Muscle layer of colon (tissue), 2 donors: Measurements from ENCODE around the gene COL6A1.
"Not testable (repeated sequence)": the region's sequence is repeated elsewhere in the genome, so short reads cannot be mapped to it uniquely, and the experiment has no call there.

Experiments used
- H3K27ac ChIP-seq: one replicate; pipeline ENCODE4 v1.7.0; 2013; ENCODE audit warnings: low read depth, mild to moderate bottlenecking, low read length, moderate library complexity
- H3K27me3 ChIP-seq, 2 donors: one replicate each; pipeline ENCODE4 v1.7.0; 2013; ENCODE audit warnings: low read length in 2 of 2, mild to moderate bottlenecking in 2 of 2; ENCODE audit not compliant: insufficient read depth in 2 of 2, control insufficient read depth in 1 of 2
- H3K36me3 ChIP-seq: one replicate; pipeline ENCODE4 v1.7.0; 2013; ENCODE audit warnings: mild to moderate bottlenecking, low read length; ENCODE audit not compliant: insufficient read depth
- H3K4me1 ChIP-seq: one replicate; pipeline ENCODE4 v1.7.0; 2013; ENCODE audit warnings: mild to moderate bottlenecking, low read length; ENCODE audit not compliant: insufficient read depth
- H3K4me3 ChIP-seq, 2 donors: one replicate each; pipeline ENCODE4 v1.7.0; 2013; ENCODE audit warnings: low read length in 2 of 2, low read depth in 1 of 2, mild to moderate bottlenecking in 1 of 2, moderate library complexity in 1 of 2
- H3K9ac ChIP-seq: one replicate; pipeline ENCODE4 v1.7.0; 2013; ENCODE audit warnings: low read length
- H3K9me3 ChIP-seq: one replicate; pipeline ENCODE4 v1.7.0; 2013; ENCODE audit warnings: mild to moderate bottlenecking, low read length
- donor health status: abdominal sarcoma.
- donor health status: Adenocarcinoma of cecum.

COL6A1 gene

GRCh38 chr21:45948576-45949141, 32.9 kb upstream of the COL6A1 start:
- H3K27ac ChIP-seq: no peak overlapping the region
- H3K9me3 ChIP-seq: no peaks in the 10 kb centered on the region

GRCh38 chr21:45949928-45950739, 31.4 kb upstream of the COL6A1 start:
- H3K9ac ChIP-seq: no peak overlapping the region
- no peak overlapping the region for H3K4me3 ChIP-seq
- no peaks in the 10 kb centered on the region for H3K27me3 ChIP-seq
- peaks cover 36% of the 10 kb centered on the region for H3K4me1 ChIP-seq
- H3K36me3 ChIP-seq: no peaks in the 10 kb centered on the region
- no peaks in the 10 kb centered on the region for H3K9me3 ChIP-seq
- H3K27ac ChIP-seq: peak overlapping the region; percentile 21

More at GRCh38 chr21:45948576-45949141, 32.9 kb upstream of the COL6A1 start:
- peaks cover 27% of the 10 kb centered on the region for H3K4me1 ChIP-seq
- H3K27me3 ChIP-seq: no peaks in the 10 kb centered on the region
- no peaks in the 10 kb centered on the region for H3K36me3 ChIP-seq
- H3K9ac ChIP-seq: no peak overlapping the region
- H3K4me3 ChIP-seq: no peak overlapping the region

GRCh38 chr21:45950740-45951515, 30.6 kb upstream of the COL6A1 start:
- H3K27ac ChIP-seq: peak overlapping the region; percentile 72
- no peaks in the 10 kb centered on the region for H3K27me3 ChIP-seq
- peaks cover 36% of the 10 kb centered on the region for H3K4me1 ChIP-seq
- H3K9ac ChIP-seq: no peak overlapping the region
- no peaks in the 10 kb centered on the region for H3K9me3 ChIP-seq
- H3K36me3 ChIP-seq: no peaks in the 10 kb centered on the region
- H3K4me3 ChIP-seq: no peak overlapping the region

- H3K4me3 ChIP-seq: no peak overlapping the region
- no peaks in the 10 kb centered on the region for H3K36me3 ChIP-seq
- peak overlapping the region; percentile 72 for H3K27ac ChIP-seq
- no peaks in the 10 kb centered on the region for H3K9me3 ChIP-seq
- H3K9ac ChIP-seq: no peak overlapping the region
- H3K4me1 ChIP-seq: peaks cover 36% of the 10 kb centered on the region
- no peaks in the 10 kb centered on the region for H3K27me3 ChIP-seq
These were observed 29.9 kb upstream of the COL6A1 start for GRCh38 chr21:45951676-45952075.

- Histone ChIP-seq H3K27ac (peak overlapping the region; percentile 81), H3K4me1 (peaks cover 36% of the 10 kb centered on the region)
- H3K36me3 ChIP-seq, H3K27me3 ChIP-seq, H3K9me3 ChIP-seq, H3K9ac ChIP-seq, H3K4me3 ChIP-seq: not testable (repeated sequence)
These were observed 29.0 kb upstream of the COL6A1 start for GRCh38 chr21:45952527-45952926.

- no peaks in the 10 kb centered on the region for H3K27me3 ChIP-seq
- H3K36me3 ChIP-seq: no peaks in the 10 kb centered on the region
- no peak overlapping the region for H3K9ac ChIP-seq
- H3K4me1 ChIP-seq: peaks cover 36% of the 10 kb centered on the region
- no peaks in the 10 kb centered on the region for H3K9me3 ChIP-seq
- no peak overlapping the region for H3K4me3 ChIP-seq
- H3K27ac ChIP-seq: peak overlapping the region; percentile 81
These were observed 28.6 kb upstream of the COL6A1 start for GRCh38 chr21:45952974-45953373.

- Histone ChIP-seq H3K9me3 (no peaks in the 10 kb centered on the region), H3K4me3 (no peak overlapping the region), H3K4me1 (peaks cover 40% of the 10 kb centered on the region), H3K27me3 (no peaks in the 10 kb centered on the region), H3K27ac (peak overlapping the region; percentile 81), H3K36me3 (no peaks in the 10 kb centered on the region), H3K9ac (peak overlapping the region; percentile 58)
These were observed 27.3 kb upstream of the COL6A1 start for GRCh38 chr21:45954261-45954660.

- Histone ChIP-seq H3K27me3 (no peaks in the 10 kb centered on the region), H3K36me3 (no peaks in the 10 kb centered on the region), H3K9me3 (no peaks in the 10 kb centered on the region), H3K9ac (no peak overlapping the region), H3K4me1 (peaks cover 38% of the 10 kb centered on the region), H3K27ac (peak overlapping the region; percentile 81), H3K4me3 (no peak overlapping the region)
These were observed 26.6 kb upstream of the COL6A1 start for GRCh38 chr21:45954921-45955320.

- Histone ChIP-seq H3K4me1 (peaks cover 23% of the 10 kb centered on the region), H3K4me3 (no peak overlapping the region), H3K27ac (no peak overlapping the region)
These were observed 24.0 kb upstream of the COL6A1 start for GRCh38 chr21:45957551-45957950.

GRCh38 chr21:45957981-45958600, 23.5 kb upstream of the COL6A1 start:
- Histone ChIP-seq H3K36me3 (no peaks in the 10 kb centered on the region), H3K27me3 (no peaks in the 10 kb centered on the region), H3K4me1 (peaks cover 19% of the 10 kb centered on the region), H3K9ac (no peak overlapping the region), H3K9me3 (no peaks in the 10 kb centered on the region), H3K4me3 (no peak overlapping the region), H3K27ac (no peak overlapping the region)

More at GRCh38 chr21:45957551-45957950, 24.0 kb upstream of the COL6A1 start:
- Histone ChIP-seq H3K9me3 (no peaks in the 10 kb centered on the region), H3K27me3 (no peaks in the 10 kb centered on the region), H3K9ac (no peak overlapping the region), H3K36me3 (no peaks in the 10 kb centered on the region)

- Histone ChIP-seq H3K27ac (no peak overlapping the region), H3K4me1 (peaks cover 8% of the 10 kb centered on the region), H3K9me3 (no peaks in the 10 kb centered on the region), H3K36me3 (no peaks in the 10 kb centered on the region), H3K27me3 (no peaks in the 10 kb centered on the region), H3K4me3 (no peak overlapping the region), H3K9ac (no peak overlapping the region)
These were observed 22.4 kb upstream of the COL6A1 start for GRCh38 chr21:45959182-45959581.
